Measurements from ENCODE around the gene KIF5A.
A peak's percentile ranks its signal among the peaks of the same experiment; 100 is the strongest.

The KIF5A gene

GRCh38 chr12:57621497-57622292 lies 71.9 kb downstream of the KIF5A start:
- DNase-seq, result peak; percentile 71 to 75

DNA sequence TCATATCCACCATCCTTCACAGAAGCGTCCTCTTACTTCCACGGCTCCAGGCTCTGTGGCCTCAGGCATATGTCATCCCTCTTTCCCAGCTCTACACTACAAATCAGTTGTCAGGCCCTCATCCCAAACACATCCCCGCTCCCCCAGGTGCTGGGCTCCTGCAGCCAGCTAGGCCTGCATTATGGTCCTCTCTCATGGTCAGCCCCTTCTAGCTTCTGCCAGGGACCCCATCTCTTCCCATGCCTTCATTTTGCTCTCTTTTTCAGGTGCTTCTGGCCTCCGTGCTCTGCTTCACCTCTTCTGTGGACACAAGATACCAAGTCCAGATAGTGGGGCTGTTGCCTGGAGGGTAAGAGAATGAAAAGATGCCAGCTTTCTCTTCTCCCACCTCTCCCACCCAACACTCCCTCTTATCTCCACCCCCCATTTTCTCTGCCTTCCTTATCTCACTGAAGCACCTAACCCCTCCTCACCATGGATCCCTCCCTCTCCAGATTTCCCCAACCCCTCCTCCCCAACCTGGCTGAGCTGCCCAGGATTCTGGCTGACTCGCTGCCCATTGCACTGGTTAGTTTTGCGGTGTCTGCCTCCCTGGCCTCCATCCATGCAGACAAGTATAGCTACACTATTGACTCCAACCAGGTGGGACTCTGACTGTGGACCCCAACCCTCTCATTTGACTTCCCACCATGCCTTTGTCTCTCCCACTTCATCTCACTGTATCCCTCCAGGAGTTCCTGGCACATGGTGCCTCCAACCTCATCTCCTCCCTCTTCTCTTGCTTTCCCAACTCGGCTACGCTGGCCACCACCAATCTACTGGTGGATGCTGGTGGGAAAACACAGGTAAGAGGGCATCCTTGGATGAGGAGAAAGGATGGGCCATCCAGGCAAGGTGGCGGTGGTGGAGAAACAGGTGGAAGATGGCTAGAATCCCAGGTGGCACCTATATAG lies 72.7 kb downstream of the KIF5A start:
- no peak for DNase-seq

DNA sequence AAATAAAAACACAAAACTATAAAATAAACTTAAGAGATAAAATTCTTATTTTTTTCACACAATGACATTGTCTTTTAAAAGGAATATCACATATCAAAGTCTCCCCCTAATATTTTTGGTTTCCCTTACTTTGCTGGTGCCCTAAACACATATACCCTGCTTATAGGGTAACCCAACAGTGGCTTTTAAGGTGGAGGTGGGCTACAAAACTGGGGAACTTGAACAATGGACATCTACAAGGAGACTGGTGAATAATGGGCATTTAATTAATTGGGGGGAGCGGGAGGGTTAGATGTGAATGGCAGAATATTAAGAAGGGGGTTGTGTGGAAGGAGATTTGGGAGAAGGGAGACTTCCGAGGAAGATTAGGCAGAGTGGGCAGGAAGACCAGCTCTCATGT lies 73.5 kb downstream of the KIF5A start:
- DNase-seq, result no peak

DNA sequence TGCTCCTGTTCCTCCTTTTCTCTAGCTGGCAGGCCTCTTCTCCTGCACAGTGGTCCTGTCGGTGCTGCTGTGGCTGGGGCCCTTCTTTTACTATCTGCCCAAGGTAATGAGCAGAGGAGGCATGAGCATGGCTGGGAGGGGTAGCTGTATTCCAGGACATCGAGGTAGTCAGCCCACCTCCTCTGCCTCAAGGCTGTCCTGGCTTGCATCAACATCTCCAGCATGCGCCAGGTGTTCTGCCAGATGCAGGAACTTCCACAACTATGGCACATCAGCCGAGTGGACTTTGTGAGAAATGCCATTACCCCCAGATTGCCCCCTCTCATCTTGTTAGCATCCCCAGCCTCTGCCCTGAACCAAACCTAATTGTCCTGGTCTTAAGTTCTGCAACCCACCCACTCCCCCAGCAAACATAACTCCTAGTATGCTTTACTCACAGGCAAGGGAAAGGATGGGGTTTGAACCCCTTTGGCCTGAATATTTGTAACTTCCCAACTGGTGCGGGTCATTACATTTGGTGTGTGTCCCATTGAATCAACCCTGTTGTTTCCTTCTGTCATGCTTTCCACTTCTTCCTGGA lies 74.1 kb downstream of the KIF5A start:
- DNase-seq, result no peak

DNA sequence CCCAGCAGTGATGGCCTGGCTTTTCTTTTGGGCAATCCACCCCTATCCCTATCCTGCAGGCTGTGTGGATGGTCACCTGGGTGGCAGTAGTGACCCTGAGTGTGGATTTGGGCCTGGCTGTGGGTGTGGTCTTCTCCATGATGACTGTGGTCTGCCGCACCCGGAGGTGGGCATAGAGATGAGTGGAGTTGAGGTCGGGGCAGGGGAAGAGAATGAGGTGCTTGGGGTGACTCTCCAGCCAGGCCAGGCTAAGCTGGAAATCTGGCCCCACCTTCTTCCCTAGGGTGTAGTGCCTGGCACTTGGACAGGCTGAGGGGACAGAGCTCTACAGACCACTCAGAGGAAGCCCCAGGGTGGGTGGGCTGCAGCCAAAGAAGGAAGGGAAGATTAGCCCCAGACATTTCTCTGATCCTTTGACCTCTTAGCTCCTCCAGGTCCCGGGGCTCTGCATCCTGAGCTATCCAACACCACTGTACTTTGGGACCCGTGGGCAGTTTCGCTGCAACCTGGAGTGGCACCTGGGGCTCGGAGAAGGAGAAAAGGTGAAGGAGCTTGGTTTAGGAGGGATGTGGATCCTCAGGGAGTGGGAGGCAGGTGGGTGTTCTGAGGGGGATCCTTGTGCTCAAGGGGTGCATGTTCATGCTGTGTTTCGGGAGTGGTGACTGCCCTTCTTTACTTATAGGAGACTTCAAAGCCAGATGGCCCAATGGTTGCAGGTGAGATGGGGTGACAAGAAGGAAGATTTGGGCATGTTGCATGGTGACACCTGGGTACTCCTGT lies 74.8 kb downstream of the KIF5A start:
- DNase-seq, result no peak

- no peak for DNase-seq
Observed at GRCh38 chr12:57625261-57626032, 75.6 kb downstream of the KIF5A start.

- DNase-seq, result no peak
Observed at GRCh38 chr12:57626111-57626920, 76.5 kb downstream of the KIF5A start.

- no peak for DNase-seq
Observed at GRCh38 chr12:57626921-57627445, 77.1 kb downstream of the KIF5A start.

- peak; percentile 36 to 49 for DNase-seq
Observed at GRCh38 chr12:57627501-57628279, 77.8 kb downstream of the KIF5A start.

GRCh38 chr12:57628280-57629191 lies 78.7 kb downstream of the KIF5A start:
- no peak for DNase-seq

GRCh38 chr12:57629897-57630471 lies 80.1 kb downstream of the KIF5A start:
- DNase-seq, result no peak

GRCh38 chr12:57630891-57631433 lies 81.1 kb downstream of the KIF5A start:
- no peak for DNase-seq

DNA sequence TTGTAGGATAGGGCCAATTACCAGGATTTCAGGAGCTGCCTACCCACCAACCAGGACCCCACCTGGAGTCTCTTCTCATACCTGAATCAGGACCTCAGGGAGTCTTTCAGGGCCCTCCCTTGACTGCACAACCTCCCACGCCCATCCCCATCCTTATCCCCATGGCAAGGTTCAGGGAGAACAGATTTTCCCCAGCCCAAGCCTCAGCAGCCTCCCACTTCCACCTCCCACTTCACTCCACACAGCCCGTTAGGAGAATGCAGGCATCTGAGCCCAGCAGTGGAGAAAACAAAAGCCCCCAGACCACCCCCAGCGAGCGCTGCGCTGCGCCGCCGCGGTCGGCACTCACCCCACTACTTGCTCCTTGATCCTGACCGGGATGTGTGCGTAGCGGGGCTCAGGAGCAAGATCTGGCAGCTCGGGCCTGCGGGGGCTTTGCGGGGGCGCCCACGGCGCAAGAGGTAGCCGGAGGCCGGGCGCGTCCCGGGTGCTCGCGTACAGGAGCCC lies 81.8 kb downstream of the KIF5A start:
- no peak for DNase-seq

- peak; percentile 27 to 36 for DNase-seq
Observed at GRCh38 chr12:57632073-57632957, 82.5 kb downstream of the KIF5A start.

- DNase-seq, result peak; percentile 69 to 73
Observed at GRCh38 chr12:57632958-57633840, 83.4 kb downstream of the KIF5A start, which contains the start of gene B4GALNT1. TSS of gene B4GALNT1 (minus strand) at chr12:57633201. CDS start at chr12:57632132, 1,069 bp downstream.

Data from activated CD4-positive, alpha-beta T cell treated with anti-CD3 and anti-CD28 coated beads, Interleukin-2, amount 50 U/mL, for 48 hours (primary cell).